Measurements from ENCODE around the gene TMEM151A.

Gene TMEM151A

GRCh38 chr11:66262696-66263095 is 29.0 kb upstream of the TMEM151A start:
- Histone ChIP-seq H3K27ac (ENCODE audit: insufficient read depth in 1 of 2, low read depth in 1 of 2, low read length in 2 of 2, poor library complexity in 1 of 2, severe bottlenecking in 2 of 2) (no peak overlapping the region), H3K9me3 (ENCODE audit: control extremely low read depth in 1 of 5, control insufficient read depth in 4 of 5, insufficient read depth in 2 of 5, low read depth in 1 of 5, low read length in 4 of 5) (no peaks in the 10 kb centered on the region), H3K27me3 (replicated peaks in 2 of 5; ENCODE audit: control insufficient read depth in 4 of 5, insufficient read depth in 5 of 5, low read length in 4 of 5) (no peaks in the 10 kb centered on the region), H3K4me3 (ENCODE audit: control insufficient read depth in 1 of 7, extremely low read depth in 1 of 7, insufficient read depth in 4 of 7, low read depth in 2 of 7, low read length in 6 of 7) (no peak overlapping the region), H3K4me1 (ENCODE audit: control extremely low read depth in 1 of 4, control insufficient read depth in 4 of 4, insufficient read depth in 4 of 4, low read length in 3 of 4) (peaks cover 0 to 22% (median 17%) of the 10 kb centered on the region in 4 experiments), H3K36me3 (ENCODE audit: control insufficient read depth in 4 of 4, insufficient read depth in 4 of 4, low read length in 3 of 4) (peaks cover 0 to 19% (median 6%) of the 10 kb centered on the region in 4 experiments)
- 98% methylated on average over 12 of the region's 12 CpGs for WGBS (ENCODE audit: insufficient coverage)
- DNase-seq: no peak
- ChIA-PET POLR2A (no interaction called here), CTCF (interaction anchor here (1.6 kb wide), 1 partner anchor 17 kb away, joined by 4 read pairs; no protein-coding TSS in a partner anchor)

GRCh38 chr11:66263231-66263630 is 28.5 kb upstream of the TMEM151A start:
- 100% methylated on average over 3 of the region's 4 CpGs for WGBS (ENCODE audit: insufficient coverage)
- POLR2A ChIA-PET: no interaction called here
- no peak for DNase-seq
- H3K4me3 ChIP-seq (ENCODE audit: control insufficient read depth in 1 of 7, extremely low read depth in 1 of 7, insufficient read depth in 4 of 7, low read depth in 2 of 7, low read length in 6 of 7): no peak overlapping the region
- CTCF ChIA-PET: interaction anchor here (0.8 to 1.6 kb wide), 2 partner anchors 17 to 19 kb away, joined by 3 to 4 read pairs; no protein-coding TSS in a partner anchor
- no peak overlapping the region for H3K27ac ChIP-seq (ENCODE audit: insufficient read depth in 1 of 2, low read depth in 1 of 2, low read length in 2 of 2, poor library complexity in 1 of 2, severe bottlenecking in 2 of 2)
- H3K36me3 ChIP-seq (ENCODE audit: control insufficient read depth in 4 of 4, insufficient read depth in 4 of 4, low read length in 3 of 4): peaks cover 0 to 19% (median 6%) of the 10 kb centered on the region in 4 experiments
- no peaks in the 10 kb centered on the region for H3K27me3 ChIP-seq (replicated peaks in 2 of 5; ENCODE audit: control insufficient read depth in 4 of 5, insufficient read depth in 5 of 5, low read length in 4 of 5)
- peaks cover 0 to 23% (median 18%) of the 10 kb centered on the region in 4 experiments for H3K4me1 ChIP-seq (ENCODE audit: control extremely low read depth in 1 of 4, control insufficient read depth in 4 of 4, insufficient read depth in 4 of 4, low read length in 3 of 4)
- no peaks in the 10 kb centered on the region for H3K9me3 ChIP-seq (ENCODE audit: control extremely low read depth in 1 of 5, control insufficient read depth in 4 of 5, insufficient read depth in 2 of 5, low read depth in 1 of 5, low read length in 4 of 5)

- Histone ChIP-seq H3K4me3 (ENCODE audit: control insufficient read depth in 1 of 7, extremely low read depth in 1 of 7, insufficient read depth in 4 of 7, low read depth in 2 of 7, low read length in 6 of 7) (no peak overlapping the region), H3K27me3 (replicated peaks in 2 of 5; ENCODE audit: control insufficient read depth in 4 of 5, insufficient read depth in 5 of 5, low read length in 4 of 5) (no peaks in the 10 kb centered on the region), H3K27ac (ENCODE audit: insufficient read depth in 1 of 2, low read depth in 1 of 2, low read length in 2 of 2, poor library complexity in 1 of 2, severe bottlenecking in 2 of 2) (no peak overlapping the region), H3K4me1 (ENCODE audit: control extremely low read depth in 1 of 4, control insufficient read depth in 4 of 4, insufficient read depth in 4 of 4, low read length in 3 of 4) (peaks cover 0 to 19% (median 13%) of the 10 kb centered on the region in 4 experiments), H3K9me3 (ENCODE audit: control extremely low read depth in 1 of 5, control insufficient read depth in 4 of 5, insufficient read depth in 2 of 5, low read depth in 1 of 5, low read length in 4 of 5) (no peaks in the 10 kb centered on the region), H3K36me3 (ENCODE audit: control insufficient read depth in 4 of 4, insufficient read depth in 4 of 4, low read length in 3 of 4) (peaks cover 0 to 19% (median 6%) of the 10 kb centered on the region in 4 experiments)
- WGBS (ENCODE audit: insufficient coverage): 97% methylated on average over 10 of the region's 10 CpGs
- POLR2A ChIA-PET: no interaction called here
- CTCF ChIA-PET: interaction anchor here (0.8 to 1.6 kb wide), 2 partner anchors 18 to 20 kb away, joined by 3 to 4 read pairs; no protein-coding TSS in a partner anchor
- no peak for DNase-seq
These were observed 27.9 kb upstream of the TMEM151A start for GRCh38 chr11:66263785-66264184.

GRCh38 chr11:66264383-66264782 is 27.3 kb upstream of the TMEM151A start:
- 100% methylated on average over 7 of the region's 8 CpGs for WGBS (ENCODE audit: insufficient coverage)
- POLR2A ChIA-PET: no interaction called here
- CTCF ChIA-PET: interaction anchor here (1.1 to 1.8 kb wide), 2 partner anchors 9 to 57 kb away, joined by 3 to 8 read pairs; no protein-coding TSS in a partner anchor
- Histone ChIP-seq H3K27me3 (replicated peaks in 2 of 5; ENCODE audit: control insufficient read depth in 4 of 5, insufficient read depth in 5 of 5, low read length in 4 of 5) (no peaks in the 10 kb centered on the region), H3K4me1 (ENCODE audit: control extremely low read depth in 1 of 4, control insufficient read depth in 4 of 4, insufficient read depth in 4 of 4, low read length in 3 of 4) (peaks cover 3 to 22% (median 19%) of the 10 kb centered on the region in 4 experiments), H3K4me3 (ENCODE audit: control insufficient read depth in 1 of 7, extremely low read depth in 1 of 7, insufficient read depth in 4 of 7, low read depth in 2 of 7, low read length in 6 of 7) (no peak overlapping the region), H3K27ac (ENCODE audit: insufficient read depth in 1 of 2, low read depth in 1 of 2, low read length in 2 of 2, poor library complexity in 1 of 2, severe bottlenecking in 2 of 2) (no peak overlapping the region), H3K36me3 (ENCODE audit: control insufficient read depth in 4 of 4, insufficient read depth in 4 of 4, low read length in 3 of 4) (peaks cover 0 to 19% (median 6%) of the 10 kb centered on the region in 4 experiments), H3K9me3 (ENCODE audit: control extremely low read depth in 1 of 5, control insufficient read depth in 4 of 5, insufficient read depth in 2 of 5, low read depth in 1 of 5, low read length in 4 of 5) (no peaks in the 10 kb centered on the region)
- DNase-seq: no peak

- WGBS (ENCODE audit: insufficient coverage): 98% methylated on average over 7 of the region's 12 CpGs
- peak in 1 of 3 donors; percentile 23 for DNase-seq
- H3K4me1 ChIP-seq (ENCODE audit: control extremely low read depth in 1 of 4, control insufficient read depth in 4 of 4, insufficient read depth in 4 of 4, low read length in 3 of 4): peaks cover 5 to 28% (median 24%) of the 10 kb centered on the region in 4 experiments
- H3K27me3 ChIP-seq (replicated peaks in 2 of 5; ENCODE audit: control insufficient read depth in 4 of 5, insufficient read depth in 5 of 5, low read length in 4 of 5): no peaks in the 10 kb centered on the region
- peaks cover 0 to 19% (median 6%) of the 10 kb centered on the region in 4 experiments for H3K36me3 ChIP-seq (ENCODE audit: control insufficient read depth in 4 of 4, insufficient read depth in 4 of 4, low read length in 3 of 4)
- ChIA-PET POLR2A (no interaction called here), CTCF (interaction anchor here (1.1 to 1.8 kb wide), 2 partner anchors 9 to 57 kb away, joined by 3 to 8 read pairs; no protein-coding TSS in a partner anchor)
- H3K9me3 ChIP-seq (ENCODE audit: control extremely low read depth in 1 of 5, control insufficient read depth in 4 of 5, insufficient read depth in 2 of 5, low read depth in 1 of 5, low read length in 4 of 5): no peaks in the 10 kb centered on the region
- H3K4me3 ChIP-seq (ENCODE audit: control insufficient read depth in 1 of 7, extremely low read depth in 1 of 7, insufficient read depth in 4 of 7, low read depth in 2 of 7, low read length in 6 of 7): no peak overlapping the region
- H3K27ac ChIP-seq (ENCODE audit: insufficient read depth in 1 of 2, low read depth in 1 of 2, low read length in 2 of 2, poor library complexity in 1 of 2, severe bottlenecking in 2 of 2): no peak overlapping the region
These were observed 26.8 kb upstream of the TMEM151A start for GRCh38 chr11:66264914-66265313.

- POLR2A ChIA-PET: no interaction called here
- no peak for DNase-seq
- WGBS (ENCODE audit: insufficient coverage): 97% methylated on average over 21 of the region's 26 CpGs
- Histone ChIP-seq H3K4me1 (ENCODE audit: control extremely low read depth in 1 of 4, control insufficient read depth in 4 of 4, insufficient read depth in 4 of 4, low read length in 3 of 4) (peaks cover 5 to 29% (median 26%) of the 10 kb centered on the region in 4 experiments), H3K27me3 (replicated peaks in 2 of 5; ENCODE audit: control insufficient read depth in 4 of 5, insufficient read depth in 5 of 5, low read length in 4 of 5) (no peaks in the 10 kb centered on the region), H3K27ac (ENCODE audit: insufficient read depth in 1 of 2, low read depth in 1 of 2, low read length in 2 of 2, poor library complexity in 1 of 2, severe bottlenecking in 2 of 2) (no peak overlapping the region), H3K4me3 (ENCODE audit: control insufficient read depth in 1 of 7, extremely low read depth in 1 of 7, insufficient read depth in 4 of 7, low read depth in 2 of 7, low read length in 6 of 7) (no peak overlapping the region), H3K9me3 (ENCODE audit: control extremely low read depth in 1 of 5, control insufficient read depth in 4 of 5, insufficient read depth in 2 of 5, low read depth in 1 of 5, low read length in 4 of 5) (no peaks in the 10 kb centered on the region), H3K36me3 (ENCODE audit: control insufficient read depth in 4 of 4, insufficient read depth in 4 of 4, low read length in 3 of 4) (peaks cover 0 to 19% (median 9%) of the 10 kb centered on the region in 4 experiments)
- CTCF ChIA-PET: interaction anchor here (1.0 to 5.6 kb wide), 6 partner anchors 10 to 100 kb away, joined by 3 to 36 read pairs (median 6); partner anchors contain the start of gene YIF1A
These were observed 25.9 kb upstream of the TMEM151A start for GRCh38 chr11:66265531-66266377.
